Neuronal stem cell (in vitro differentiated cells): ENCODE data around the gene TAX1BP3.

Source experiments
- DNase-seq: peaks from one replicate; pipeline ENCODE4 v3.0.0-alpha.2; 2013; ENCODE audit warnings: low spot score
- H2AFZ ChIP-seq: one replicate; pipeline ENCODE4 v1.6.1; 2013; ENCODE audit warnings: mild to moderate bottlenecking, low read length, inconsistent platforms
- H2AK5ac ChIP-seq: 2 replicates; pipeline ENCODE4 v1.6.1; 2013; ENCODE audit warnings: low read depth, mild to moderate bottlenecking, inconsistent platforms, low read length, moderate library complexity, mixed read lengths
- H2BK120ac ChIP-seq: 2 replicates; pipeline ENCODE4 v1.6.1; 2013; ENCODE audit warnings: low read depth, mild to moderate bottlenecking, inconsistent platforms, low read length, moderate library complexity, mixed read lengths
- H2BK12ac ChIP-seq: one replicate; pipeline ENCODE4 v1.6.1; 2013; ENCODE audit warnings: low read length, inconsistent platforms
- H2BK15ac ChIP-seq: 2 replicates; pipeline ENCODE4 v1.6.1; 2013; ENCODE audit warnings: mild to moderate bottlenecking, low read length, inconsistent platforms, mixed read lengths
- H2BK5ac ChIP-seq: one replicate; pipeline ENCODE4 v1.6.1; 2013; ENCODE audit warnings: inconsistent platforms, mild to moderate bottlenecking, low read length, moderate library complexity
- H3K14ac ChIP-seq: one replicate; pipeline ENCODE4 v1.6.1; 2013; ENCODE audit warnings: low read length, inconsistent platforms
- H3K18ac ChIP-seq: 2 replicates; pipeline ENCODE4 v1.6.1; 2013; ENCODE audit warnings: low read length, inconsistent platforms
- H3K23ac ChIP-seq: 2 replicates; pipeline ENCODE4 v1.6.1; 2013; ENCODE audit warnings: low read depth, mild to moderate bottlenecking, mixed read lengths, low read length, inconsistent platforms; ENCODE audit not compliant: poor library complexity
- H3K27ac ChIP-seq: replicated peaks from 3 replicates; pipeline ENCODE4 v1.5.1; 2013; ENCODE audit warnings: low read length, inconsistent platforms
- H3K27me3 ChIP-seq, 3 experiments: 2 replicates each; pipeline ENCODE4 v1.6.1; 2013; ENCODE audit warnings: low read length in 3 of 3, mild to moderate bottlenecking in 2 of 3, inconsistent platforms in 1 of 3, low read depth in 1 of 3, mixed read lengths in 1 of 3, moderate library complexity in 1 of 3; ENCODE audit not compliant: control insufficient read depth in 3 of 3, insufficient read depth in 3 of 3
- H3K36me3 ChIP-seq, 2 donors: replicated peaks in 1 of 2; 2 replicates each; pipeline ENCODE4 v1.6.1; 2013; ENCODE audit warnings: low read length in 2 of 2; ENCODE audit not compliant: control insufficient read depth in 2 of 2, insufficient read depth in 2 of 2
- H3K4ac ChIP-seq: 2 replicates; pipeline ENCODE4 v1.6.1; 2013; ENCODE audit warnings: inconsistent platforms, mild to moderate bottlenecking, low read length, moderate library complexity
- H3K4me1 ChIP-seq, 2 donors: 1 replicate in 1 of 2; 2 replicates in 1 of 2; pipeline ENCODE4 v1.6.1; 2013; ENCODE audit warnings: low read length in 2 of 2, low read depth in 1 of 2; ENCODE audit not compliant: control insufficient read depth in 2 of 2, insufficient read depth in 1 of 2
- H3K4me2 ChIP-seq: one replicate; pipeline ENCODE4 v1.6.1; 2013; ENCODE audit warnings: mild to moderate bottlenecking, low read length, inconsistent platforms; ENCODE audit not compliant: insufficient read depth, poor library complexity, severe bottlenecking
- H3K4me3 ChIP-seq, 2 donors: 2 replicates each; pipeline ENCODE4 v1.5.1; 2013; ENCODE audit warnings: low read length in 2 of 2, mild to moderate bottlenecking in 2 of 2, inconsistent platforms in 1 of 2, moderate library complexity in 1 of 2
- H3K79me1 ChIP-seq: one replicate; pipeline ENCODE4 v1.6.1; 2013; ENCODE audit warnings: low read depth, mild to moderate bottlenecking, inconsistent platforms, low read length, moderate library complexity
- H3K9ac ChIP-seq: one replicate; pipeline ENCODE4 v1.6.1; 2013; ENCODE audit warnings: mild to moderate bottlenecking, low read depth, low read length, inconsistent platforms; ENCODE audit not compliant: poor library complexity
- H3K9me3 ChIP-seq, 2 donors: replicated peaks in 1 of 2; 2 replicates each; pipeline versions ENCODE3 to v1.6.1; 2013; ENCODE audit warnings: low read length in 2 of 2, mild to moderate bottlenecking in 2 of 2, inconsistent platforms in 1 of 2, low read depth in 1 of 2, mixed read lengths in 1 of 2, moderate library complexity in 1 of 2; ENCODE audit not compliant: control insufficient read depth in 2 of 2, insufficient read depth in 1 of 2
- H4K8ac ChIP-seq: one replicate; pipeline ENCODE4 v1.6.1; 2013; ENCODE audit warnings: low read depth, mild to moderate bottlenecking, inconsistent platforms, low read length, moderate library complexity
- H4K91ac ChIP-seq: one replicate; pipeline ENCODE4 v1.6.1; 2013; ENCODE audit warnings: low read length, low read depth, mild to moderate bottlenecking, inconsistent platforms; ENCODE audit not compliant: poor library complexity
- WGBS, 2 donors: extraction: QIAGEN DNeasy Blood & Tissue Kit; methylation state at CpG; one replicate each; pipeline ENCODE4 v1.1.7; 2013; ENCODE audit warnings: missing lambda C conversion rate in 2 of 2, mixed read lengths in 1 of 2; ENCODE audit not compliant: insufficient read length in 2 of 2, insufficient replicate concordance in 1 of 2; ENCODE audit errors: extremely low coverage in 2 of 2; 5-methylcytosine and 5-hydroxymethylcytosine counted together

TAX1BP3 gene

GRCh38 chr17:3635474-3636153, 32.8 kb downstream of the TAX1BP3 start:
- no peak overlapping the region for H4K8ac ChIP-seq
- H3K18ac ChIP-seq: peak overlapping the region; percentile 99
- H3K4me2 ChIP-seq: peak overlapping the region; percentile 93
- no CpG with 5 or more reads among the region's 38 CpGs for WGBS, 2 donors
- no peaks in the 10 kb centered on the region for H3K27me3 ChIP-seq
- peak overlapping the region; percentile 99 for H3K4me3 ChIP-seq
- no peak overlapping the region for H3K4ac ChIP-seq
- H2AK5ac ChIP-seq: peak overlapping the region; percentile 66
- peak overlapping the region; percentile 26 for H3K27ac ChIP-seq
- peak overlapping the region; percentile 99 for H3K9ac ChIP-seq
- no peak overlapping the region for H2BK12ac ChIP-seq
- H3K23ac ChIP-seq: peak overlapping the region; percentile 91
- peaks cover 6 to 22% of the 10 kb centered on the region in 2 donors for H3K4me1 ChIP-seq
- no peak overlapping the region for H2BK15ac ChIP-seq
- no peak overlapping the region for H4K91ac ChIP-seq
- DNase-seq: peak; percentile 6
- H3K9me3 ChIP-seq: no peaks in the 10 kb centered on the region
- H3K79me1 ChIP-seq: peaks cover 21% of the 10 kb centered on the region
- peak overlapping the region; percentile 98 for H2BK5ac ChIP-seq
- H3K36me3 ChIP-seq: peaks cover 6 to 22% of the 10 kb centered on the region in 2 donors
- no peak overlapping the region for H3K14ac ChIP-seq
- peak overlapping the region; percentile 98 for H2AFZ ChIP-seq
- peak overlapping the region; percentile 81 for H2BK120ac ChIP-seq

- no peak overlapping the region for H3K14ac ChIP-seq
- H3K36me3 ChIP-seq: peaks cover 15 to 44% of the 10 kb centered on the region in 2 donors
- no peak overlapping the region for H3K27ac ChIP-seq
- no peak overlapping the region for H3K18ac ChIP-seq
- DNase-seq: no peak
- H3K4ac ChIP-seq: no peak overlapping the region
- no peak overlapping the region for H2BK12ac ChIP-seq
- no peak overlapping the region for H2BK5ac ChIP-seq
- H4K8ac ChIP-seq: no peak overlapping the region
- WGBS, 2 donors: no CpG with 5 or more reads among the region's 7 CpGs
- no peaks in the 10 kb centered on the region for H3K9me3 ChIP-seq
- no peak overlapping the region for H3K23ac ChIP-seq
- H3K9ac ChIP-seq: no peak overlapping the region
- H3K4me1 ChIP-seq: peaks cover 3 to 4% of the 10 kb centered on the region in 2 donors
- no peak overlapping the region for H2AK5ac ChIP-seq
- no peaks in the 10 kb centered on the region for H3K27me3 ChIP-seq
- no peak overlapping the region for H2BK120ac ChIP-seq
- H2BK15ac ChIP-seq: no peak overlapping the region
- peaks cover 19% of the 10 kb centered on the region for H3K79me1 ChIP-seq
- no peak overlapping the region for H3K4me3 ChIP-seq
- H3K4me2 ChIP-seq: no peak overlapping the region
- H4K91ac ChIP-seq: no peak overlapping the region
- H2AFZ ChIP-seq: no peak overlapping the region
These were observed 36.1 kb downstream of the TAX1BP3 start for GRCh38 chr17:3632287-3632686.

- no peak overlapping the region for H3K4me3 ChIP-seq
- H2AFZ ChIP-seq: no peak overlapping the region
- no peak for DNase-seq
- H2BK15ac ChIP-seq: no peak overlapping the region
- H3K4me1 ChIP-seq: peaks cover 1 to 4% of the 10 kb centered on the region in 2 donors
- H3K79me1 ChIP-seq: peaks cover 14% of the 10 kb centered on the region
- H3K23ac ChIP-seq: no peak overlapping the region
- H4K91ac ChIP-seq: no peak overlapping the region
- H3K9ac ChIP-seq: peak overlapping the region; percentile 21
- H2BK12ac ChIP-seq: no peak overlapping the region
- H3K36me3 ChIP-seq: peaks cover 15 to 56% of the 10 kb centered on the region in 2 donors
- H3K4me2 ChIP-seq: no peak overlapping the region
- no peak overlapping the region for H2AK5ac ChIP-seq
- H2BK5ac ChIP-seq: no peak overlapping the region
- no peak overlapping the region for H2BK120ac ChIP-seq
- H3K27me3 ChIP-seq: no peaks in the 10 kb centered on the region
- H3K27ac ChIP-seq: no peak overlapping the region
- no peak overlapping the region for H4K8ac ChIP-seq
- no CpG with 5 or more reads among the region's 10 CpGs for WGBS, 2 donors
- no peak overlapping the region for H3K4ac ChIP-seq
- H3K18ac ChIP-seq: no peak overlapping the region
- H3K9me3 ChIP-seq: no peaks in the 10 kb centered on the region
- H3K14ac ChIP-seq: peak overlapping the region; percentile 82
These were observed 37.6 kb downstream of the TAX1BP3 start for GRCh38 chr17:3630781-3631180.

GRCh38 chr17:3627769-3628167, 40.6 kb downstream of the TAX1BP3 start:
- no peaks in the 10 kb centered on the region for H3K4me1 ChIP-seq
- no peaks in the 10 kb centered on the region for H3K27me3 ChIP-seq
- no peak overlapping the region for H4K91ac ChIP-seq
- no peak overlapping the region for H3K27ac ChIP-seq
- peaks cover 32 to 76% of the 10 kb centered on the region in 2 donors for H3K36me3 ChIP-seq
- H3K4me2 ChIP-seq: no peak overlapping the region
- H4K8ac ChIP-seq: no peak overlapping the region
- H2AK5ac ChIP-seq: no peak overlapping the region
- H3K23ac ChIP-seq: no peak overlapping the region
- peaks cover 5% of the 10 kb centered on the region for H3K79me1 ChIP-seq
- DNase-seq: no peak
- H3K4me3 ChIP-seq: no peak overlapping the region
- no peaks in the 10 kb centered on the region for H3K9me3 ChIP-seq
- H2BK15ac ChIP-seq: no peak overlapping the region
- no peak overlapping the region for H3K14ac ChIP-seq
- H3K9ac ChIP-seq: no peak overlapping the region
- no peak overlapping the region for H3K4ac ChIP-seq
- H2AFZ ChIP-seq: no peak overlapping the region
- no peak overlapping the region for H2BK12ac ChIP-seq
- H2BK120ac ChIP-seq: no peak overlapping the region
- no CpG with 5 or more reads among the region's 11 CpGs for WGBS, 2 donors
- no peak overlapping the region for H3K18ac ChIP-seq
- H2BK5ac ChIP-seq: no peak overlapping the region
